Measurements from ENCODE around the gene DOCK4. TPM values are rescaled to one million over a fixed set of nuclear protein-coding genes. Genes with fewer than 3 reads are reported as not detected.

The DOCK4 gene
- total RNA-seq, 4 donors from 2014 or later = 14.0 to 48.1 (median 30.9) TPM

DNA sequence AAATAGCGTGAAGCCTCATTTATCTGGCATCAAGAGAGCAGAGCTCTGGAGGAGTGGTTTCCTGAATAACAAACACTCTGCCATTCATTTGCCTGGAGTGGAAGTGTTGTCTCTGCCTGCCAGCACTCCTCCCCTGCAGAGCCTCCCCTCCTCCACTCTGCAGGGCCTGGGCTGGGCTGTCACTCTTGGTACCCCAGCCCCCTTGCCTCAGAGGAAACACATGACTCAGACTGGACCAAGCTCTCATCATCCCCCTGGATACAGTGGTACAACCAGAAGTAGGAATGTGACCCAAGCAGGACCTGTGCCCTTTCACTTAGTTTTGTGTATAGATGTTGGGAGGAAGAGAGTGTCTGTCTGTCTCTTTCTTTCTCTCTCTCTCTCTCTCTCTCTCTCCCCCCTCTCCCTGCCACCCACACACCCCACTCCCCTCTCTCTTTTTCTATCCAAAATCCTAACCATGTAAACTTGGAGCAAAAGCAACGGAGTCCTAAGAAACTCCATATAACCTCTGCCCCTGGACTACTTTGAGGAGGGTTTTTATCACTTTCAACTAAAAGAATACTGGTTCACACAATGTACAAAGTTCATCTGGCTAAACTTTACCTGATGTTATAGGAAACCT, 43.9 kb downstream of the DOCK4 start:
- intact Hi-C loops (cut with DNase I) = no loop called here
- DNase-seq = peak; percentile 29 to 35
- TF ChIP-seq, protein P1, sequence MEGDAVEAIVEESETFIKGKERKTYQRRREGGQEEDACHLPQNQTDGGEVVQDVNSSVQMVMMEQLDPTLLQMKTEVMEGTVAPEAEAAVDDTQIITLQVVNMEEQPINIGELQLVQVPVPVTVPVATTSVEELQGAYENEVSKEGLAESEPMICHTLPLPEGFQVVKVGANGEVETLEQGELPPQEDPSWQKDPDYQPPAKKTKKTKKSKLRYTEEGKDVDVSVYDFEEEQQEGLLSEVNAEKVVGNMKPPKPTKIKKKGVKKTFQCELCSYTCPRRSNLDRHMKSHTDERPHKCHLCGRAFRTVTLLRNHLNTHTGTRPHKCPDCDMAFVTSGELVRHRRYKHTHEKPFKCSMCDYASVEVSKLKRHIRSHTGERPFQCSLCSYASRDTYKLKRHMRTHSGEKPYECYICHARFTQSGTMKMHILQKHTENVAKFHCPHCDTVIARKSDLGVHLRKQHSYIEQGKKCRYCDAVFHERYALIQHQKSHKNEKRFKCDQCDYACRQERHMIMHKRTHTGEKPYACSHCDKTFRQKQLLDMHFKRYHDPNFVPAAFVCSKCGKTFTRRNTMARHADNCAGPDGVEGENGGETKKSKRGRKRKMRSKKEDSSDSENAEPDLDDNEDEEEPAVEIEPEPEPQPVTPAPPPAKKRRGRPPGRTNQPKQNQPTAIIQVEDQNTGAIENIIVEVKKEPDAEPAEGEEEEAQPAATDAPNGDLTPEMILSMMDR (IDR thresholded peaks at IDR 0.05) = no peak
- no peak for TF ChIP-seq POLR2A (IDR thresholded peaks at IDR 0.05)
- Histone ChIP-seq H3K4me1 (peaks cover 0 to 11% of the 10 kb centered on the region in 2 donors), H3K4me3 (replicated peaks in 1 of 3) (no peak overlapping the region), H3K27me3 (no peaks in the 10 kb centered on the region), H3K27ac (peak overlapping the region in 1 of 3 donors; percentile 51), H3K9me3 (no peaks in the 10 kb centered on the region), H3K36me3 (no peaks in the 10 kb centered on the region)
- 36 to 40% methylated on average over 2 of the region's 2 CpGs for WGBS, 2 donors

DNA sequence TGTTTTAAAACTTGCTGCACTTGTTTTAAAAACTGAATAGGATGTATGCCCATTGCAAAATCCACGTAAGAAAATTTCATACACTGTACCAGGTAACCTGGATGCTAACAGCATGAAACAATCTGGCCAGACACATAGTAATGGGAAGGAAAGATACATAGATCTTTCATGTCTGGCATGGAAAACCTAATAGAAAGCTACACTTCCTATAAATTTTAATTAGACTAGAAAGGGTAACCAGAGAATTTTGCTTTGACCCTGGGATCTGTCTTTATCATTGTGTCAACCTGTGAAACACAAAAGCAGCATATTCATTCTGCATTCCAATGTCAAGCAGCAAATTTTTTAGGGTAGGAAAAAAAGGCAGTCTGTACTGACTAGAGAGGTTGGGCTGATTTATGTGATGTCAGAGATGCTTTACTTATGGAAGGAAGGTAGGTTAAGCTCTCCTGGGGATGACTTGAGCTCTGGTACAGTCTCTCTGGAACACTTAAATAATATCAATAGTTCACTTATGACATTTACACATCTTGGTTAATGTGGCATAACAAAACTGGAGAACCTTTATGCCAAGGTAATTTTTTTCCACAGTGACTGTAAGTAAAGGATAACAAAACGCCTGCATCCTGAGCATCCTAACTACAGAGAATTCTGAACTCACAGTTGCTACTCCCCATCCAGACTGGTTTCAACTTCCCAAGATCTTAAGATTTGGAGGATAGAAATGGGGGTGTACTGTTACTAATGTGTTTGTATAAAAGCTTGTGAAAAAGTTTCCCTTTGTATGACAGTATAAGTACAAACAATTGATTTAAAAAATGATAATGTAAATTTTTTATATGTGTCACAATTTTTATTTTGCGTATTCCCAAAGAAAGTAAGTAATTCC, 44.7 kb downstream of the DOCK4 start:
- intact Hi-C loops (cut with DNase I) = no loop called here
- Histone ChIP-seq H3K27ac (no peak overlapping the region), H3K4me3 (replicated peaks in 1 of 3) (no peak overlapping the region), H3K9me3 (no peaks in the 10 kb centered on the region), H3K27me3 (no peaks in the 10 kb centered on the region), H3K4me1 (peaks cover 0 to 11% of the 10 kb centered on the region in 2 donors), H3K36me3 (no peaks in the 10 kb centered on the region)
- no peak for TF ChIP-seq POLR2A (IDR thresholded peaks at IDR 0.05)
- TF ChIP-seq, protein P1 (IDR thresholded peaks at IDR 0.05) = no peak
- no peak for DNase-seq
- WGBS, 2 donors = 61 to 66% methylated on average over 3 of the region's 3 CpGs

DNA sequence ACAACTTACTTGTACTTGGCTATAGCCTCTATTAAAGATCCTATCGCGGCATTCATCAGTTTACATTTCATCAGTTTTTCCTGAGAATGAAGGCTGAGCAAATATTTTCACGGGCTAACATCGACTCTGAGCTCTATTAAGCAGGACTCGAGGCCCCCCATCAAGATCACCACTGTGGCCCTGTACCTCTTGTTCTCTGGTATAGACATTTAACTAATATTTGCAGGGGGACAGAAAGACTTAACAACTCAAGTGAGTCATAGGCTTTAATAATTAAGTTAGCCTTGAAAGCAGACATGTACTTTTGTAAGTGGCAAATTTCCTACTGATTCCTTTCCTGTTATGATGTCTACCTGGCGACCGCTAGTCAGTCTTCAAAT, 45.4 kb downstream of the DOCK4 start:
- 49 to 55% methylated on average over 7 of the region's 7 CpGs for WGBS, 2 donors
- H3K4me1 ChIP-seq = peaks cover 0 to 11% of the 10 kb centered on the region in 2 donors
- H3K9me3 ChIP-seq = no peaks in the 10 kb centered on the region
- H3K36me3 ChIP-seq = no peaks in the 10 kb centered on the region
- H3K4me3 ChIP-seq (replicated peaks in 1 of 3) = no peak overlapping the region
- TF ChIP-seq, protein P1 (IDR thresholded peaks at IDR 0.05) = no peak
- TF ChIP-seq POLR2A (IDR thresholded peaks at IDR 0.05) = no peak
- DNase-seq = no peak
- intact Hi-C loops (cut with DNase I) = no loop called here
- H3K27me3 ChIP-seq = no peaks in the 10 kb centered on the region
- no peak overlapping the region for H3K27ac ChIP-seq

DNA sequence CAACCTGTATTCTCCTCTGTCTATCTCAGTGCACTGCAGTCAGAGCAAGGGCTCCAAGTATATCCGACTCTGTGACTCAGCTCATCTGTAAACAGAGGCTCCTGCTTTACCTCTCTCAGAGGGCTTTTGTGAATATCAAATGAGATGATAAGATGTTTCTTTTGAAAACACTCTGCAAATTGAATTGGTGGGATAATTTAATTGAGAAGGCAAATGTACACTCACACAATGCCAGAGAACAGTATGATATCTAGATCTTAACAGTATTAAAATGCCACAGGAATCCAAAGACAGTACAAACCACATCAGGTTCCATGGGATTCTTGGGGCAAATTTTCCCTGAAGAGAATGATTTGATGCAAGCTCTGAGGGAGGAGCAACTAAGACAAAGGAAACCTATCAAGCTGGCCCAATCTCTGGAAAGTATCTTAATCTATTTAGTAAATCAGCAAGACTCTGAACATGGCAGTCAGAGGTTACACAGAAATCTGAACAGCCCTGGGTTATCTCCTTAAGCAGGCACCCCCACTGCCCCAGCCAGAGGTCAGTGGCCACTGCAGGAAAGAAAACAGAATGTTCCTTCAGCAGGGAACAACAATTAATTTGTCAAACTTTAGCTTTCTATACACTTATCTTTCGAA, 45.9 kb downstream of the DOCK4 start:
- H3K36me3 ChIP-seq = no peaks in the 10 kb centered on the region
- WGBS, 2 donors = 62 to 69% methylated on average over 2 of the region's 2 CpGs
- H3K27ac ChIP-seq = no peak overlapping the region
- peaks cover 0 to 11% of the 10 kb centered on the region in 2 donors for H3K4me1 ChIP-seq
- no peaks in the 10 kb centered on the region for H3K27me3 ChIP-seq
- no peak for DNase-seq
- H3K9me3 ChIP-seq = no peaks in the 10 kb centered on the region
- intact Hi-C loops (cut with DNase I) = no loop called here
- no peak for TF ChIP-seq POLR2A (IDR thresholded peaks at IDR 0.05)
- TF ChIP-seq, protein P1 (IDR thresholded peaks at IDR 0.05) = no peak
- H3K4me3 ChIP-seq (replicated peaks in 1 of 3) = no peak overlapping the region

Data from thyroid gland (tissue), 4 donors.